Esophagus (tissue), 2 donors: ENCODE data around the gene PTGES. TPM values are rescaled to one million over a fixed set of nuclear protein-coding genes. Genes with fewer than 3 reads are reported as not detected.

Experiments used
- H3K27ac ChIP-seq, 2 donors: one replicate each; pipeline ENCODE4 v1.5.1; 2013; ENCODE audit warnings: low read depth in 2 of 2, mild to moderate bottlenecking in 2 of 2, inconsistent platforms in 1 of 2, low read length in 1 of 2, moderate library complexity in 1 of 2
- H3K27me3 ChIP-seq, 2 donors: one replicate each; pipeline ENCODE4 v1.6.1; 2013; ENCODE audit warnings: low read length in 2 of 2, control low read depth in 1 of 2, mild to moderate bottlenecking in 1 of 2; ENCODE audit not compliant: insufficient read depth in 2 of 2, control insufficient read depth in 1 of 2
- H3K36me3 ChIP-seq, 2 donors: one replicate each; pipeline ENCODE4 v1.6.1; 2013; ENCODE audit warnings: low read length in 1 of 2; ENCODE audit not compliant: control insufficient read depth in 2 of 2, insufficient read depth in 2 of 2
- H3K4me1 ChIP-seq, 2 donors: one replicate each; pipeline ENCODE4 v1.6.1; 2013; ENCODE audit warnings: low read length in 1 of 2; ENCODE audit not compliant: control insufficient read depth in 2 of 2, insufficient read depth in 2 of 2
- H3K4me3 ChIP-seq, 2 donors: one replicate each; pipeline ENCODE4 v1.5.1; 2013; ENCODE audit warnings: low read length in 2 of 2, mild to moderate bottlenecking in 2 of 2, low read depth in 1 of 2, moderate library complexity in 1 of 2
- H3K9me3 ChIP-seq, 2 donors: one replicate each; pipeline ENCODE4 v1.6.1; 2013; ENCODE audit warnings: mild to moderate bottlenecking in 2 of 2, low read depth in 1 of 2, low read length in 1 of 2, moderate library complexity in 1 of 2; ENCODE audit not compliant: control insufficient read depth in 2 of 2, insufficient read depth in 1 of 2
- WGBS, 2 donors: extraction: QIAGEN DNeasy Blood & Tissue Kit; methylation state at CpG; one replicate each; pipeline ENCODE4 v1.1.7; 2013; 5-methylcytosine and 5-hydroxymethylcytosine counted together
- polyA plus RNA-seq, 2 donors: library from polyadenylated mRNA; stranded (reverse); fragments of 200-250 nt; gene quantifications; one replicate each; pipeline ENCODE4 v1.2.3, GENCODE V29; 2013
- donor health status: healthy with polysubstance abuse.
- donor health status: Bipolar disorder and iron deficiency.

Gene PTGES
- polyA plus RNA-seq, 2 donors = 6.4 to 16.3 TPM

DNA sequence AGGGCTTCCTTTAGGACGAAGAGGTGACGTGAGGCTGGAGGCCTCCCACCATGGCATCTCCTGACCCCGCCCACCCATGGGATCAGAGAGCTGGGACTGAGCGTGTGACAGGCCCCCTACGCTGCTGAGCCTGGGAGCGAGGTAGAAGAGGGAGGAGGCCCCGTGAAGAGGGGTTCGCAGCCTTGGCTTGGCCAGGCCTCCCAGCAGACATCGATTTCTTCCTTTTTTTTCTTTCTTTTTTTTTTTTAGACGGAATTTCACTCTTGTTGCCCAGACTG, 39.5 kb downstream of the PTGES start:
- 92 to 95% methylated on average over 9 to 10 of the region's 10 CpGs for WGBS, 2 donors
- H3K27me3 ChIP-seq = no peaks in the 10 kb centered on the region
- H3K9me3 ChIP-seq = no peaks in the 10 kb centered on the region
- no peak overlapping the region for H3K4me3 ChIP-seq
- peaks cover 0 to 3% of the 10 kb centered on the region in 2 donors for H3K4me1 ChIP-seq
- no peaks in the 10 kb centered on the region for H3K36me3 ChIP-seq
- peak overlapping the region; percentile 21 to 65 for H3K27ac ChIP-seq

DNA sequence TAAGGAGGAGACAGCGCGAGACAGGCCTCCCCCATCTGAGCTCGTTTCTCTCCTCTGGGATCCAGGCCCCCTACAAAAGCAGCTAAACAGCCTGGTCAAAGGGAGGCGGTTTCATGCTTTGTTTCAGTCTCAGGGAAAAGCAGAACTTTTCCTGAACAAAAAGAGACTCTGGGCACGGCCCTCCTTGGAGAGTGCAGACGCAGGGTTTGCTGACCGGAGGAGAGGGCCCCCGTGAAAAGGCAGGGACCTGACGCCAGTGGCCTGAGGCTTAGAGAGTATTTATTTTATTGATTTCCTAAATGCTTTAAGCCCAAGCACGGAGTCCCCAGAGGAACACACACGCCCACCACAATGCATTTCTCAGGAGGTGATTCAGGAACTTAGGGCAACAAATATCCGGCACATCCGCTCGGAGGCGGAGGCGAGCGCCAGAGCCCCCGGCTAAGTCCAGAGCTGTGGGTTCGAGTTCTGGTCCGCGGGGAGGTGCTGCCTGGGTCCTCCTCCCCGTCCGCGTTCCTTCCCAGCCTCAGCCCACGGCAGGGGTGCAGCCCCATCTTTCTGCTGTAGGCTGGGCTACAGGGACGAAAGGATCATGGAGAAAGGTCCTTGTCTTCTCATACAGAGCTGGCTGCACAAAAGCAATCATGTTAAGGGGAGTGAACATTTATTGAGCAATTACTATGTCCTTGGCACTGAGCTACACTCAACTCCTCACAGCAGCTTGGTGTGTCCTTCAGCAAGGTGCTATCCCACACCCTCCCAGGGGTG, 40.0 kb downstream of the PTGES start:
- Histone ChIP-seq H3K9me3 (no peaks in the 10 kb centered on the region), H3K27me3 (no peaks in the 10 kb centered on the region), H3K4me3 (no peak overlapping the region), H3K27ac (peak overlapping the region; percentile 22 to 65), H3K36me3 (no peaks in the 10 kb centered on the region), H3K4me1 (peaks cover 0 to 3% of the 10 kb centered on the region in 2 donors)
- WGBS, 2 donors = 58 to 60% methylated on average over 26 of the region's 26 CpGs

DNA sequence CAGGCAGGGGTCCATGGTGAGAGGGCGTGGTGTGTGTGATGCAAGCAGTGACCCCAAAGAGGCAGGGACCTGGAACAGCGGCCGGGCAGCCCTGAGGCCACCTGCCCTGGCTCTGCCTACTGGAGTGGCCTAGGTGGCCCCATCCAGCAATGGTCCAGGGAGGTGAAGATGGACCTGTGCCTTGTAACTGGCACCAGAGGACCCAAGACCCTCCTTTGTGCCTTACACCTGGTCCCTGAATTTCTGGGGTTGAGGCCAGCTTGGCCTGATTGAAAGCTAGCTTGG, 42.7 kb downstream of the PTGES start:
- Histone ChIP-seq H3K4me3 (no peak overlapping the region), H3K36me3 (no peaks in the 10 kb centered on the region), H3K27me3 (no peaks in the 10 kb centered on the region), H3K27ac (no peak overlapping the region), H3K4me1 (peaks cover 0 to 3% of the 10 kb centered on the region in 2 donors), H3K9me3 (no peaks in the 10 kb centered on the region)
- WGBS, 2 donors = 94 to 100% methylated on average over 3 of the region's 3 CpGs

DNA sequence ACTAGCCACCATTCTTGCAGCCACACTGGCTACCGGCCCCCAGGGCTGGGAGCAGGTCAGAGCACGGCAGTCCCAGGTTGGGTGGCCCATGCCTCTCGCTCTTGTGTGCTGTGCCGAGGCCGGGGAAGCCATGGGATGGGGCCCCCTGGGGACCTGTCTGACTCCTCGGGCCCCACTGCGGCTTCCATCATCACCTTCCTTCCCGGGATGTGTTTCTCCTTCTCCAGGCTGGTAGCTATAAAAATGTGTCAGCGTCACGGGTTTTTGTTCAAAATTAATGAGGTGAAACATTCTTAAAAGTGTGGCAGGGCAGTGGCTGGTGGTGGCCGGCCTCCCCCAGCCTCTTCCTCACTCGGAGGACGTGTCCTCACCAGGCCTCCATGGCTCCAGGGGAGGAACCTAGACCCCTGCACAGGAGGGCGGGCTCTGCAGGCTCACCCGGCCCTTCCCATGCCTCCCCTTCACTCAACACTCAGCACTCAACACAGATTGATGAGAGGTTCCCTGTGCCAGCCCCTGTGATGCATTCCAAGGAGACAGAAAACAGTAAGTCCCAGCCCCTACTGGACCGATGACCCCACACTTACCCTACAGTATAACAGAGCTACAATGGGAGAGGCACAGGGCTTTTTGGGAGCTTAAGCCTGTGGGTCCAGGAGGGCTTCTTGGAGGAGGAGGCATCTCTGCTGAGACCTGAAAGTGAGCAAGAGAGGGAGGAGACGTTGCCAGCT, 43.2 kb downstream of the PTGES start:
- Histone ChIP-seq H3K4me3 (no peak overlapping the region), H3K27me3 (no peaks in the 10 kb centered on the region), H3K27ac (no peak overlapping the region), H3K36me3 (no peaks in the 10 kb centered on the region), H3K9me3 (no peaks in the 10 kb centered on the region), H3K4me1 (peaks cover 0 to 3% of the 10 kb centered on the region in 2 donors)
- 75 to 80% methylated on average over 17 of the region's 17 CpGs for WGBS, 2 donors

DNA sequence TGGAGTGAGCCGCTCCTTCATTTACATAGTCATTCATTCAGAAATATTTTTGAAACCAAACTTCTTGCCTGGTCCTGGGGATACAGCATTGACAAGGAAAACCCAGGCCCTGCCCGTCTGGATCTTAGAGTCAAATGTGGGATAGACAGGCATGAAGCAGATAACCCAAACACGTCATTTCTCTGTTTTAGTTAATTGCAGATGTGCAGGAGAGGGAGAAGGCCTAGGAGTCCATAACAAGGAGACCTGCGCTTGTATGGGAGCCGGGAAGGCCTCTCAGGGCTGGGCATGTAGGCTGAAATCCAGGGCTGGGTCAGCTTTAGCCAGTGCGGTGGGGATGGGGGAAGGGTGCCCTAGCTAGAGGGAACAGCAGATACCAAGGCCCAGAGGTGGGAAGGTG, 44.0 kb downstream of the PTGES start:
- Histone ChIP-seq H3K4me3 (no peak overlapping the region), H3K9me3 (no peaks in the 10 kb centered on the region), H3K27me3 (no peaks in the 10 kb centered on the region), H3K27ac (no peak overlapping the region), H3K36me3 (no peaks in the 10 kb centered on the region), H3K4me1 (peaks cover 0 to 3% of the 10 kb centered on the region in 2 donors)
- 76 to 79% methylated on average over 6 of the region's 6 CpGs for WGBS, 2 donors

DNA sequence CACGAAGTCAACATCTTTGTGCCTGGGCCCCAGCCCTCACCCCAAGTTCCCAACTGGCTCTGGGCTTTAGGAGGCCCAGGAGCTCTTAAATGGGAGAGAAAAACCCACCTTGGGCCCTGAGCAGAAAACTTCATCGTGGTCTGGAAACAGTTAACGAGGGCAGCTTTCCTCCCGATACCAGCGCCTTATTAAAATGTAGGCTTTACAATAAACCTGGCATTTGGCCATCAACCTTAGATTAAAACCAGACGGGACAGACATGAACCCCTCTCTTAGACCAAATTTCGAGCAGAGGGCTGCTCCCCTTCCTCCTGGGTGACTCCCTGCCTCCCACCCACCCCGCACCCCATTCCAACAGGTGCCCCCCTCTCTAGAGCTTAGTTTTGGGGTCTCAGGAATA, 48.0 kb downstream of the PTGES start:
- no peaks in the 10 kb centered on the region for H3K27me3 ChIP-seq
- H3K9me3 ChIP-seq = no peaks in the 10 kb centered on the region
- no peaks in the 10 kb centered on the region for H3K36me3 ChIP-seq
- no peak overlapping the region for H3K27ac ChIP-seq
- H3K4me3 ChIP-seq = no peak overlapping the region
- H3K4me1 ChIP-seq = peaks cover 3 to 7% of the 10 kb centered on the region in 2 donors
- WGBS, 2 donors = 64 to 67% methylated on average over 8 of the region's 8 CpGs

DNA sequence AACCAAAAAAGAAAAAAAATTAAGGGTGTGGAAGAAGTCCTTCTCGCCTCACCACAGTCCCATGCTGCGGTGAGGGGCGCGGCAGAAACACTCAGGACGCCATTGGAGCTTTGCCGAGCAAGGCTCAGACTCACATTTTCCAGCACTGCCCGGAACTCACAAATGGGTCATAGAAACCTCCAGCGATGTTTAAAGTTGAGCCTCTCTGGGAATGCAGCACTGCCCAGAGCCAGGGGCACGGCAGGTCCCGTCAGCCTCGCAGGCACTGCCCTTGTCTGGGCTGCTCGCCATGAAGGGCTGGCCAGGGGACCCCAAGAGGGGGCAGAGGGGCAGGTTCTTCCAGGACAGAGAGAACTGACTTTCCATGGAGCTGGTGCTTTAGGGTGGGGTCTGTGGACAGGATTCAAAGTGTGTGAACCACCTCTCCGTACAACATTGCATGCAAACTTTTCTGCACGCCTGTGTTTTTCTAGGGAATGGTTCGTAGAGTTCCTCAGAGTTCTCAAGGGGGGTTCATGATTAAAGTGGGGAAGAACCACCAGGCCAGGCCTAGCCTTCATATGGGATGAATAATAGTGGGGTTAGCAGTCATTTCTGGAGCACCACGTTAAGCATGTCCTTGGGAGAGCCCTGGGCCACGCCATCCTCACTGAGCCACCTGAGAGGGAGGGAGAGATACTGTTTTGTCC, 49.0 kb downstream of the PTGES start:
- Histone ChIP-seq H3K27me3 (no peaks in the 10 kb centered on the region), H3K9me3 (no peaks in the 10 kb centered on the region), H3K27ac (peak overlapping the region; percentile 14 to 34), H3K4me1 (peaks cover 3 to 7% of the 10 kb centered on the region in 2 donors), H3K4me3 (no peak overlapping the region), H3K36me3 (no peaks in the 10 kb centered on the region)
- WGBS, 2 donors = 58 to 63% methylated on average over 17 of the region's 17 CpGs

DNA sequence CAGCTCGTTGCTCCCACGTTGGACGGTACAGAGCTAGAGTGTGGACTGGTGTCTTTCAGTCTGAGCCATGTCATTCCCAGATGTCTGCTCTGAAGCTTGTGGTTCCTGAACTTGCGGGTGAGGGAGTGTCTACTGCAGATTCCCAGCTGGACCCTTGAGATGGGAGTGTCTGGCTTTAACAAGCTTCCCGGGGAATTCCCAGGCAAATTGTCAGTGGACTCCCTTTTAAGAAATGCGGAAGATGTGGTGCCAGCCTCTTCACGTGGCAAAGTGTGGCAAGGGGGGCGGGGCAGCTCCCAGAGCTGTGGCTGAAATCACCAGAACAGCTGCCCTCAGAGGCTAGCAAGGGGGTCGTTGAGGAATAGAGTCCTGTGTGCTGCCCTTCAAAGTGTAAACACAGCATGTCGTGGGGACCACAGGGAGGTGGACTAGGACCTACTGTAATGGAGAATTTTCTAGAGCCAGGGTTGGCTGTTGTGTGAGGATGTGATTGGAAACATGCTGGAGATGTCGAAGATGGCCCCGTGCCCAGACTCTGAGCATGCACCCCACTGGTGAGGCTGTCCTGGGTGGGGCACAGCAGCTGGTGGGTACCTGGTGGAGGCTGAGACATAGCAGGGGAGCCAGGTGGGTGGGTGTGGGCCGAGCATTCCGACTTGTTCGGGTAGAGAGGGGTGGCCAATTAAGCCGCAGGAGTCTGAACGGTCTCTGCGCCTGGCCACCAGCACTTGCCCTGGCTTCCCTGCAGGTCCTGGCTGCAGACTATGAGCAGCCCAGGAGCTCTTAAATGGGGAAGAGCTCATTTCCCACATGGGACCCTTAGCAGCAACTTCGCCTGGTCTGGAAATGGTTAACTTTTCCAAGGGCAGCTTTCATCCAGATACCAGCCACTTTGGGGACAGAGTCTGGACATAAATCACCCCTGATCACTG, 50.0 kb downstream of the PTGES start:
- H3K27me3 ChIP-seq = no peaks in the 10 kb centered on the region
- H3K36me3 ChIP-seq = no peaks in the 10 kb centered on the region
- no peaks in the 10 kb centered on the region for H3K9me3 ChIP-seq
- no peak overlapping the region for H3K4me3 ChIP-seq
- peak overlapping the region in 1 of 2 donors; percentile 27 for H3K27ac ChIP-seq
- H3K4me1 ChIP-seq = peaks cover 3 to 7% of the 10 kb centered on the region in 2 donors
- WGBS, 2 donors = 39 to 45% methylated on average over 19 of the region's 19 CpGs

DNA sequence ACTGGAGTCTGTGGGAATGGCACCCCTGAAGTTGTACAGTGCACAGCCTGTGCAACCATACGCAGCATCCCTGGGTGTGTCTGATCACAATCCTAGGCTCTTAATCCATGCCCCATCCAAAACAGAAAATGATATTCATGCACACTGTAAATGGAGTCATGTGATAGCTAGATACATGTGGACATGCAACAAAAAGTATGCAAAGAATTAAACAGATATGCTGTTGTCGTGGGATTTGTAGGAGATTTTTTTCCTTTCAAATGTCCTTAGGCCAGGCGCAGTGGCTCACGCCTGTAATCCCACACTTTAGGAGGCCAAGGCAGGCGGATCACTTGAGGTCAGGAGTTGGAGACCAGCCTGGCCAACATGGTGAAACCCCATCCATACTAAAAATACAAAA, 51.3 kb downstream of the PTGES start:
- H3K4me3 ChIP-seq = no peak overlapping the region
- no peak overlapping the region for H3K27ac ChIP-seq
- 75 to 82% methylated on average over 5 of the region's 5 CpGs for WGBS, 2 donors
- H3K4me1 ChIP-seq = peaks cover 3 to 9% of the 10 kb centered on the region in 2 donors
- H3K9me3 ChIP-seq = no peaks in the 10 kb centered on the region
- H3K27me3 ChIP-seq = no peaks in the 10 kb centered on the region
- no peaks in the 10 kb centered on the region for H3K36me3 ChIP-seq
